Measurements from ENCODE around the gene SLAMF9. TPM values are rescaled to one million over a fixed set of nuclear protein-coding genes. Genes with fewer than 3 reads are reported as not detected.

The SLAMF9 gene
- total RNA-seq, 1 donor from 2014 or later, result not detected

DNA sequence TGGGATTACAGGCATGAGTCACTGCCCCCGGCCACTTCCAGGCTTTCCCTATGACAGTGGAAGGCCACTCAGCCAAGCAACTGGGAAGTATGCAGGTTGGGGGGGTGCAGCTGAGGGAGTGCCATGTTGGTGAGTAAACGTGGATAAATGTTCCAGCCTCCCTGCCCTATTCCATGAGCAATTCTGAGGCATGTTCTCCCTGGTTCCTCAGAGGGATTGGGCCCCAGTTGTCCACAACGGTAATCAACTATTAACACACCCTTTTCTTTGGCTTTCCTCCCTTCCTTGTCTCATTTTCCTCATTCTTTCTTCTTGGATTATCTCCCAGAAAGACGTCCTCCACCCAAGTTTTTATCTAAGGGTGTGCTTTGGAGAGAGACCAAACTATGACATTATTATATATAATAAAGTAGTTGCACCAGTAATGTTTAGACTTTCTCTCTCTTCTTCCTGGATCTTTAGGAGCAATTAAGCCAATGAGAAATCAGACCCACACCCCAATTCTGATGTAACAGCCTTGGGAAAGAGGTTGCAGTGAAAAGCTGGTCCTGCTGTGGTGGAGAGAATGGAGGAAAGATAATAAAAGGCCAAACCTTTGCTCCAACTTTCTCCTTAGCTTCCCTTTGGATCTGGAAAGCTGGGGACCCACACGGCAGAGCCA, 6.8 kb upstream of the SLAMF9 start:
- no peaks in the 10 kb centered on the region for H3K4me1 ChIP-seq
- DNase-seq, result peak; percentile 33
- no peak overlapping the region for H3K27ac ChIP-seq (replicated peaks)
- H3K4me3 ChIP-seq, result peak overlapping the region; percentile 32
- TF ChIP-seq, protein P1, sequence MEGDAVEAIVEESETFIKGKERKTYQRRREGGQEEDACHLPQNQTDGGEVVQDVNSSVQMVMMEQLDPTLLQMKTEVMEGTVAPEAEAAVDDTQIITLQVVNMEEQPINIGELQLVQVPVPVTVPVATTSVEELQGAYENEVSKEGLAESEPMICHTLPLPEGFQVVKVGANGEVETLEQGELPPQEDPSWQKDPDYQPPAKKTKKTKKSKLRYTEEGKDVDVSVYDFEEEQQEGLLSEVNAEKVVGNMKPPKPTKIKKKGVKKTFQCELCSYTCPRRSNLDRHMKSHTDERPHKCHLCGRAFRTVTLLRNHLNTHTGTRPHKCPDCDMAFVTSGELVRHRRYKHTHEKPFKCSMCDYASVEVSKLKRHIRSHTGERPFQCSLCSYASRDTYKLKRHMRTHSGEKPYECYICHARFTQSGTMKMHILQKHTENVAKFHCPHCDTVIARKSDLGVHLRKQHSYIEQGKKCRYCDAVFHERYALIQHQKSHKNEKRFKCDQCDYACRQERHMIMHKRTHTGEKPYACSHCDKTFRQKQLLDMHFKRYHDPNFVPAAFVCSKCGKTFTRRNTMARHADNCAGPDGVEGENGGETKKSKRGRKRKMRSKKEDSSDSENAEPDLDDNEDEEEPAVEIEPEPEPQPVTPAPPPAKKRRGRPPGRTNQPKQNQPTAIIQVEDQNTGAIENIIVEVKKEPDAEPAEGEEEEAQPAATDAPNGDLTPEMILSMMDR (IDR thresholded peaks at IDR 0.05; ENCODE audit: borderline replicate concordance), result no peak
- H3K27me3 ChIP-seq (ENCODE audit: low read depth), result peaks cover 15% of the 10 kb centered on the region
- H3K9me3 ChIP-seq (replicated peaks), result no peaks in the 10 kb centered on the region
- no peaks in the 10 kb centered on the region for H3K36me3 ChIP-seq
- intact Hi-C loops (cut with micrococcal nuclease), result no loop called here

DNA sequence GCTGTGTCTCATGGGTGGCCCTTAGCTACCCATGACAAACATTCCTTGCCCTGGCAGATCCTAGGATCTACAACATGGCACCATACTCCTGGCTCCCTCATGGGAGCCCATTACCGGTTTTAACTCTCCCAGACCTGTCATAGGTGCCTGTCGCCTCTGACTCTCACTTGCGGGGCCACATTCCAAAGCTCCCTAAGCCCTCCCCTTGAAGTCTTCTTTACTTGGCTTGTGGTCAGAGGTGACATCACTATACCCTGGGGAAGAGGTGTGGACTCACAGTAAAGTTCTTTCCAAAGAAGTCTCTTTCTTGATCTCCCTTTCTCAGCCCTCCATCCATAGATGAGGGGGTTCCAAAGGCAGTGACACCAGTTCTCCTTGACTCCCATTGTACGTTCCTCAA, 5.4 kb upstream of the SLAMF9 start:
- no peaks in the 10 kb centered on the region for H3K4me1 ChIP-seq
- H3K9me3 ChIP-seq (replicated peaks), result no peaks in the 10 kb centered on the region
- no peaks in the 10 kb centered on the region for H3K36me3 ChIP-seq
- H3K27ac ChIP-seq (replicated peaks), result no peak overlapping the region
- intact Hi-C loops (cut with micrococcal nuclease), result no loop called here
- no peak overlapping the region for H3K4me3 ChIP-seq
- TF ChIP-seq, protein P1 (IDR thresholded peaks at IDR 0.05; ENCODE audit: borderline replicate concordance), result no peak
- no peak for DNase-seq
- peaks cover 10% of the 10 kb centered on the region for H3K27me3 ChIP-seq (ENCODE audit: low read depth)

DNA sequence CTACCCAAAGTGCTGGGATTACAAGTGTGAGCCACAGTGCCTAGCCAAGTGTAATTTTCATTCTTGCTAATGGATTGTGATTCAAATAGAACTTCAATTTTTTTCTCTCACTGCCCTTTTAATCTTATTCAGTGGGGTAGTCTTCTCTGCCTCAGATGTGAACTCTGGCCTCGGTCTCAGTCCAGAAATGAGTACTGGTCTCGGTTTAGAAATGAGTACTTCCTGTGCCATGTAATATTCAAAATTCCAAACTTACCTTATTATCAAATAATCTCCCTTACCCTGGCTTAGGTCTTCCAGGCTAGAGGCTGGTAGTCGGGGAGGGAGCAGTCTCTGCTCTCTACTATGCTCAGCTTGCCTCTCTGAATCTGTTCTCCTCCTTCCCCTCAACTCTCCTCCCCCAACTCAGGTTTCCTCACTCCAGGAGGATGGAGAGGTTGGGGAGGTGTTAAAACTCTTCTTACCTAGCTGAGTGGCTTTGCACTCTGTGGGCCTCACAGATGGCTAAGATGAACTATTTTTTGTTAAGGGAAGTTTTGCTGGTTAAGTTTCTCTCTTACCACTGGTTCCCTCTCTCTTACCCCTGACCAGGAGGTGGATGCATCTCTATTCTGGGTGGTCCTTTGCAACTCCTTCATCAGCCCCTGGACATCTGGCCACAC, 4.8 kb upstream of the SLAMF9 start:
- H3K27me3 ChIP-seq (ENCODE audit: low read depth), result peaks cover 13% of the 10 kb centered on the region
- no peak for DNase-seq
- no peaks in the 10 kb centered on the region for H3K9me3 ChIP-seq (replicated peaks)
- intact Hi-C loops (cut with micrococcal nuclease), result no loop called here
- H3K4me3 ChIP-seq, result no peak overlapping the region
- no peaks in the 10 kb centered on the region for H3K4me1 ChIP-seq
- TF ChIP-seq, protein P1 (IDR thresholded peaks at IDR 0.05; ENCODE audit: borderline replicate concordance), result no peak
- no peaks in the 10 kb centered on the region for H3K36me3 ChIP-seq
- H3K27ac ChIP-seq (replicated peaks), result no peak overlapping the region

DNA sequence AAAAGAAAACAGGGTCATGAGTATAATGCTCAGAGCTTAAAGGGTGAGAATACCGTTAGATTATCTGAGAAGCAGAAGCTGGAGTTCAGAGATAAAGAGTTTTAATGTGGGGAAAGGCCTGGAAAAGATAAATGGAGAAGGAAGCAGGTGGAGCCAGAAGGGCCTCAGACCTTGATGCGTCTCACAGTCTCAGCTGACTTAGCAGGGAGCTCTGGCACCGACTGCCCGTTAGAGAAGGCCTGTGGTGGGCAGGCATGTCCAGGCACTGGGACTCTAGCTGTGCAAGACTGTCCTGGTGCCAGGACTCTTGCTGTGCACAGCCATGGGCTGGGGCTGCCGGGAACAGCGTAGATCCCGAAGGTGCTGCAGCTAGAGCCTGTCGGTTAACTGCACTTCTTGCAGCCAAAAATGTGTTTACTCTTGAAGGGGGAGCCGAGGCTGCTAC, 3.8 kb upstream of the SLAMF9 start:
- peaks cover 14% of the 10 kb centered on the region for H3K27me3 ChIP-seq (ENCODE audit: low read depth)
- DNase-seq, result no peak
- intact Hi-C loops (cut with micrococcal nuclease), result no loop called here

DNA sequence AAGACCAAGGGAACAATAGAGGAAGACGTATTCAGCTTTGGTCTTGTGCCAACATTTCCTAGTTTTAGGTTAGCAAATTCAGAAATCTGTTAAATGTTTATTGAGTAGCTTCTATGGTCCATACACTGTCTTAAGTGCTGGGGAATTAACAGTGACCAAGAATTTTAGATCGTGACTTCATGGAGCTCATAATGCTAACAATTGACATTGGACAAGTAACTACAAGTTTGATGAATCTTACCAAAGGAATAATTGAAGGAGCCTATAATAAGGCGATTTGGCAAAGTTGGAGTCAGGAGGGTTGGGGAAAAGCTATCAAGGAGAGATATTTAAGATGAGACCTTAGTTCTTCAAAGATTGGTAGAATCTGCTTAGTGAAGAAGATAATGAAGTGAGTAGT, 1.4 kb upstream of the SLAMF9 start:
- no peak for DNase-seq
- TF ChIP-seq, protein P1 (IDR thresholded peaks at IDR 0.05; ENCODE audit: borderline replicate concordance), result no peak
- peaks cover 30% of the 10 kb centered on the region for H3K27me3 ChIP-seq (ENCODE audit: low read depth)
- no peaks in the 10 kb centered on the region for H3K9me3 ChIP-seq (replicated peaks)
- no peak overlapping the region for H3K4me3 ChIP-seq
- intact Hi-C loops (cut with micrococcal nuclease), result no loop called here
- no peaks in the 10 kb centered on the region for H3K36me3 ChIP-seq
- no peaks in the 10 kb centered on the region for H3K4me1 ChIP-seq
- H3K27ac ChIP-seq (replicated peaks), result no peak overlapping the region

More for the DNA sequence above, 3.8 kb upstream of the SLAMF9 start:
- Histone ChIP-seq H3K36me3 (no peaks in the 10 kb centered on the region), H3K9me3 (replicated peaks) (no peaks in the 10 kb centered on the region), H3K4me3 (no peak overlapping the region), H3K4me1 (no peaks in the 10 kb centered on the region), H3K27ac (replicated peaks) (no peak overlapping the region)
- TF ChIP-seq, protein P1 (IDR thresholded peaks at IDR 0.05; ENCODE audit: borderline replicate concordance), result no peak
